C4-2B (cell line): ENCODE data around the gene MBD3L4.

Experiments used
- ZFX ChIP-seq: fragments of 450-650 bp; IDR thresholded peaks from 2 replicates; pipeline ENCODE4 v1.6.1; 2017
- TF ChIP-seq, protein P1 (sequence below): fragments of 450-650 bp; conservative IDR thresholded peaks from 2 replicates; pipeline ENCODE4 v1.5.1; 2017; ENCODE audit warnings: mild to moderate bottlenecking

- TF ChIP-seq, protein P1, sequence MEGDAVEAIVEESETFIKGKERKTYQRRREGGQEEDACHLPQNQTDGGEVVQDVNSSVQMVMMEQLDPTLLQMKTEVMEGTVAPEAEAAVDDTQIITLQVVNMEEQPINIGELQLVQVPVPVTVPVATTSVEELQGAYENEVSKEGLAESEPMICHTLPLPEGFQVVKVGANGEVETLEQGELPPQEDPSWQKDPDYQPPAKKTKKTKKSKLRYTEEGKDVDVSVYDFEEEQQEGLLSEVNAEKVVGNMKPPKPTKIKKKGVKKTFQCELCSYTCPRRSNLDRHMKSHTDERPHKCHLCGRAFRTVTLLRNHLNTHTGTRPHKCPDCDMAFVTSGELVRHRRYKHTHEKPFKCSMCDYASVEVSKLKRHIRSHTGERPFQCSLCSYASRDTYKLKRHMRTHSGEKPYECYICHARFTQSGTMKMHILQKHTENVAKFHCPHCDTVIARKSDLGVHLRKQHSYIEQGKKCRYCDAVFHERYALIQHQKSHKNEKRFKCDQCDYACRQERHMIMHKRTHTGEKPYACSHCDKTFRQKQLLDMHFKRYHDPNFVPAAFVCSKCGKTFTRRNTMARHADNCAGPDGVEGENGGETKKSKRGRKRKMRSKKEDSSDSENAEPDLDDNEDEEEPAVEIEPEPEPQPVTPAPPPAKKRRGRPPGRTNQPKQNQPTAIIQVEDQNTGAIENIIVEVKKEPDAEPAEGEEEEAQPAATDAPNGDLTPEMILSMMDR: no peak
- no peak for TF ChIP-seq ZFX
Measured at GRCh38 chr19:7000816-7001215, 39.2 kb downstream of the MBD3L4 start.
